CD4-positive, alpha-beta memory T cell (primary cell): ENCODE results near the gene PLD5. TPM values are rescaled to one million over a fixed set of nuclear protein-coding genes. Genes with fewer than 3 reads are reported as not detected.

Experiments
- CTCF ChIA-PET: fragments of 350-600 bp; sonication (Branson Sonifier 250); formaldehyde crosslinking; loops from one replicate; lab custom pipeline; 2021; ENCODE audit warnings: inconsistent platforms; ENCODE audit not compliant: partially characterized antibody; lab: Charles Lee
- POLR2A ChIA-PET: fragments of 350-600 bp; sonication (Branson Sonifier 250); formaldehyde crosslinking; loops from one replicate; lab custom pipeline; 2021; ENCODE audit not compliant: partially characterized antibody; lab: Charles Lee
- DNase-seq, 5 donors: peaks; one replicate each; pipeline versions ENCODE4 v3.0.0 to v3.0.0-alpha.2; 2020 to 2022; ENCODE audit warnings: mixed read lengths in 1 of 5
- H3K27ac ChIP-seq: one replicate; pipeline ENCODE4 v1.7.0; 2013; ENCODE audit warnings: low read depth, low read length
- H3K27me3 ChIP-seq: 2 replicates; pipeline ENCODE4 v1.7.0; 2013; ENCODE audit warnings: mild to moderate bottlenecking, low read length, moderate library complexity; ENCODE audit not compliant: insufficient read depth
- H3K36me3 ChIP-seq: 2 replicates; pipeline ENCODE4 v1.7.0; 2013; ENCODE audit warnings: mild to moderate bottlenecking, low read length, moderate library complexity; ENCODE audit not compliant: insufficient read depth
- H3K4me1 ChIP-seq: 2 replicates; pipeline ENCODE4 v1.7.0; 2013; ENCODE audit warnings: mild to moderate bottlenecking, low read length, moderate library complexity; ENCODE audit not compliant: insufficient read depth
- H3K4me3 ChIP-seq, 2 donors: one replicate each; pipeline ENCODE4 v1.7.0; 2013; ENCODE audit warnings: low read length in 2 of 2, mild to moderate bottlenecking in 1 of 2
- H3K9me3 ChIP-seq, 2 donors: one replicate each; pipeline ENCODE4 v1.7.0; 2013; ENCODE audit warnings: low read length in 2 of 2, control low read depth in 1 of 2; ENCODE audit not compliant: control insufficient read depth in 1 of 2
- H3K27ac Mint-ChIP-seq, 7 donors: one replicate each; pipeline ENCODE4 v1.8.0; 2020 to 2021; ENCODE audit warnings: mixed read lengths in 7 of 7, mild to moderate bottlenecking in 6 of 7, inconsistent platforms in 3 of 7, moderate library complexity in 3 of 7
- H3K27me3 Mint-ChIP-seq, 2 donors: one replicate each; pipeline ENCODE4 v1.8.0; 2020 to 2021; ENCODE audit warnings: mixed read lengths in 2 of 2
- H3K36me3 Mint-ChIP-seq, 2 donors: one replicate each; pipeline ENCODE4 v1.8.0; 2020 to 2021; ENCODE audit warnings: mixed read lengths in 2 of 2, inconsistent platforms in 1 of 2, mild to moderate bottlenecking in 1 of 2
- H3K4me1 Mint-ChIP-seq, 4 donors: one replicate each; pipeline ENCODE4 v1.8.0; 2020 to 2021; ENCODE audit warnings: mixed read lengths in 4 of 4, mild to moderate bottlenecking in 1 of 4
- H3K4me3 Mint-ChIP-seq, 8 donors: one replicate each; pipeline ENCODE4 v1.8.0; 2020 to 2021; ENCODE audit warnings: mixed read lengths in 8 of 8, mild to moderate bottlenecking in 7 of 8, moderate library complexity in 6 of 8, inconsistent platforms in 3 of 8
- H3K9me3 Mint-ChIP-seq, 8 donors: one replicate each; pipeline ENCODE4 v1.8.0; 2020 to 2021; ENCODE audit warnings: mixed read lengths in 8 of 8, mild to moderate bottlenecking in 5 of 8, inconsistent platforms in 3 of 8, moderate library complexity in 1 of 8
- intact Hi-C: fragments of 100-400 bp; cut with micrococcal nuclease; formaldehyde crosslinking; loops from one replicate; pipeline ENCODE4 v1.15.1; 2023
- polyA plus RNA-seq, 2 donors: library from polyadenylated mRNA; unstranded; fragments of 300-500 nt; fragmentation: Illumina TruSeq; gene quantifications; one replicate each; pipeline ENCODE4 v1.2.3, GENCODE V29; 2021
- total RNA-seq, 2 experiments: library from RNA; stranded (reverse); gene quantifications; one replicate each; pipeline ENCODE4 v1.2.3, GENCODE V29; 2021

The PLD5 gene
- total and polyA plus RNA-seq, 4 experiments from 2014 or later: not detected

- Histone ChIP-seq H3K4me3 (no peak overlapping the region), H3K27me3 (no peaks in the 10 kb centered on the region), H3K36me3 (no peaks in the 10 kb centered on the region), H3K4me1 (no peaks in the 10 kb centered on the region), H3K27ac (no peak overlapping the region), H3K9me3 (no peaks in the 10 kb centered on the region)
- no peak overlapping the region for H3K27ac Mint-ChIP-seq
- H3K4me3 Mint-ChIP-seq: no peak overlapping the region
- intact Hi-C loops: no loop called here
- POLR2A ChIA-PET: no interaction called here
- no peaks in the 10 kb centered on the region for H3K36me3 Mint-ChIP-seq
- CTCF ChIA-PET: no interaction called here
- peaks cover 0 to 2% (median 0%) of the 10 kb centered on the region in 4 donors for H3K4me1 Mint-ChIP-seq
- peaks cover 7 to 8% of the 10 kb centered on the region in 2 donors for H3K27me3 Mint-ChIP-seq
- no peaks in the 10 kb centered on the region for H3K9me3 Mint-ChIP-seq
- no peak for DNase-seq
Measured at GRCh38 chr1:242456726-242457269, 67.7 kb downstream of the PLD5 start.

GRCh38 chr1:242455052-242455361 is 69.5 kb downstream of the PLD5 start:
- Histone ChIP-seq H3K27ac (no peak overlapping the region), H3K27me3 (no peaks in the 10 kb centered on the region), H3K36me3 (no peaks in the 10 kb centered on the region), H3K9me3 (no peaks in the 10 kb centered on the region), H3K4me1 (no peaks in the 10 kb centered on the region), H3K4me3 (no peak overlapping the region)
- H3K36me3 Mint-ChIP-seq: no peaks in the 10 kb centered on the region
- no peak for DNase-seq
- H3K27ac Mint-ChIP-seq: no peak overlapping the region
- no peak overlapping the region for H3K4me3 Mint-ChIP-seq
- peaks cover 6 to 7% of the 10 kb centered on the region in 2 donors for H3K27me3 Mint-ChIP-seq
- no peaks in the 10 kb centered on the region for H3K9me3 Mint-ChIP-seq
- intact Hi-C loops: no loop called here
- POLR2A ChIA-PET: no interaction called here
- CTCF ChIA-PET: interaction anchor here (0.8 to 2.6 kb wide), 8 partner anchors 9 to 871 kb away, joined by 4 to 11 read pairs (median 4); no protein-coding TSS in a partner anchor
- H3K4me1 Mint-ChIP-seq: peaks cover 0 to 2% (median 0%) of the 10 kb centered on the region in 4 donors

GRCh38 chr1:242454262-242455051 is 70.0 kb downstream of the PLD5 start:
- POLR2A ChIA-PET: no interaction called here
- Mint-ChIP-seq H3K36me3 (no peaks in the 10 kb centered on the region), H3K9me3 (no peaks in the 10 kb centered on the region), H3K4me1 (peaks cover 0 to 2% (median 0%) of the 10 kb centered on the region in 4 donors), H3K27ac (no peak overlapping the region), H3K4me3 (no peak overlapping the region), H3K27me3 (peaks cover 6 to 7% of the 10 kb centered on the region in 2 donors)
- H3K9me3 ChIP-seq: no peaks in the 10 kb centered on the region
- no peak overlapping the region for H3K27ac ChIP-seq
- H3K4me3 ChIP-seq: no peak overlapping the region
- no peaks in the 10 kb centered on the region for H3K36me3 ChIP-seq
- no peaks in the 10 kb centered on the region for H3K4me1 ChIP-seq
- intact Hi-C loops: loop anchor here (1.0 kb wide), 1 partner anchor 871 kb away; no protein-coding TSS in a partner anchor
- no peak for DNase-seq
- CTCF ChIA-PET: interaction anchor here (0.8 to 2.6 kb wide), 8 partner anchors 8 to 872 kb away, joined by 4 to 11 read pairs (median 4); no protein-coding TSS in a partner anchor
- H3K27me3 ChIP-seq: no peaks in the 10 kb centered on the region

- peaks cover 6 to 9% of the 10 kb centered on the region in 2 donors for H3K27me3 Mint-ChIP-seq
- no peak overlapping the region for H3K27ac Mint-ChIP-seq
- DNase-seq: no peak
- no peaks in the 10 kb centered on the region for H3K9me3 ChIP-seq
- ChIA-PET CTCF (no interaction called here), POLR2A (no interaction called here)
- no peaks in the 10 kb centered on the region for H3K4me1 ChIP-seq
- no peak overlapping the region for H3K4me3 ChIP-seq
- no peaks in the 10 kb centered on the region for H3K27me3 ChIP-seq
- H3K9me3 Mint-ChIP-seq: peaks cover 0 to 2% (median 0%) of the 10 kb centered on the region in 8 donors
- no peaks in the 10 kb centered on the region for H3K36me3 ChIP-seq
- intact Hi-C loops: no loop called here
- peaks cover 0 to 2% (median 0%) of the 10 kb centered on the region in 4 donors for H3K4me1 Mint-ChIP-seq
- no peaks in the 10 kb centered on the region for H3K36me3 Mint-ChIP-seq
- H3K4me3 Mint-ChIP-seq: no peak overlapping the region
- H3K27ac ChIP-seq: no peak overlapping the region
Measured at GRCh38 chr1:242452573-242452972, 71.9 kb downstream of the PLD5 start.

DNA sequence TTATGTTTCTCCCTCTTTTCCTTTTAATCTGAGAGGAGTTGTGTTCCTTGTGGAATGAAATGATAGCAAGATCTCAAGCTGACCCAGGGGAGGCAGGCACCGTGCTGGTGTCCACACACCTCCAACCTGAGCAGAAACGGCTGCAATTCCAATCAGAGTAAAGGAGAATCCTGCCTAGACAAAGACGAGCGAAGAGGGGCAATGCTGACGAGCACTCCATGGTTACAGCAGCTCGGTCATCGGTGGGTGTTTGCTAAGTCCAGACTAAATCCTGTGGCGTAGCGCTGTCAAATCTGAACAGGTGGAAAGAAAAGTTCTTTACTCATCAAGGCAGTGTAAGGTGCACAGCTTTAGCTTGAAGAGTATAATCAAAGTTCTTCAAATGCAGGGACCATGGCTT is 74.8 kb downstream of the PLD5 start:
- intact Hi-C loops: no loop called here
- POLR2A ChIA-PET: no interaction called here

DNA sequence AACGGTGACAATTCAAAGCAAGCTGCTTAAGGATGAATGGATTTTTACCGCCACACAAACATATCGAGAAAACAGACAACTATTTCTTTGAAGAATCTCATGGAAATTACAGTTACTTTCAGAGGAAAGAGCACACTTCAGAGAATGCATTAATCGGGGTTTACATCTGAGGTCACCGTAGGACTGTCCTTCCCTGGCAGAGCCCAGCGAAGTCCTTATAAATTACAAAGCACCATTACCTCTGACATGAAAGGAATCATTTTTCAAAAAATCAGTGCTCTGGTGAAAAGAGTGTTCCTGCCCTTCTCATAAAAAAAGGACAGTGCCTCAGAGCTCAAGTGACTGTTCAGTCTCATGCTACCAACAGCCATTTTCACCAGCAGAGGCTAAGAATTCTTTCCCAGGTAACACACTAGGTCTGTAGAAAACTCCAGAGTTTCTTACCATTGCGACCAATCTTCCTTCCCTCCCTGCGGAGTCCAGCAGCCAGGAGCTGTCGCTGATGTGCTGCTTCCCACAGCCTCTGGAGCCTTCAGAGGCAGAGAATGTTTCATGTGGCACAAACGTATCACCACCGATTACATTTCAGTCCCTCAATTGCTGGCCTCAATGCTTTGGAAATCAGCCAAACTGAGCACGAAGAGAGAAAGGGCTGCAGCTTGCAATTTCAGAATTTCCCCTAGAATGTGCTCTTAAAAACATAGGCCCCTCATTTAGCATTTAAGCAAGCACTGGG is 75.4 kb downstream of the PLD5 start:
- Mint-ChIP-seq H3K4me3 (no peak overlapping the region), H3K9me3 (peaks cover 0 to 2% (median 0%) of the 10 kb centered on the region in 8 donors), H3K36me3 (no peaks in the 10 kb centered on the region), H3K4me1 (no peaks in the 10 kb centered on the region), H3K27ac (no peak overlapping the region), H3K27me3 (peaks cover 5 to 9% of the 10 kb centered on the region in 2 donors)
- ChIA-PET POLR2A (no interaction called here), CTCF (no interaction called here)
- no peaks in the 10 kb centered on the region for H3K9me3 ChIP-seq
- no peaks in the 10 kb centered on the region for H3K36me3 ChIP-seq
- no peaks in the 10 kb centered on the region for H3K4me1 ChIP-seq
- H3K27ac ChIP-seq: no peak overlapping the region
- no peak overlapping the region for H3K4me3 ChIP-seq
- H3K27me3 ChIP-seq: no peaks in the 10 kb centered on the region
- DNase-seq: no peak
- intact Hi-C loops: no loop called here

More for the DNA sequence above, 74.8 kb downstream of the PLD5 start:
- Mint-ChIP-seq H3K27ac (no peak overlapping the region), H3K36me3 (no peaks in the 10 kb centered on the region), H3K27me3 (peaks cover 5 to 9% of the 10 kb centered on the region in 2 donors), H3K4me3 (no peak overlapping the region), H3K4me1 (peaks cover 0 to under 1% (median 0%) of the 10 kb centered on the region in 4 donors), H3K9me3 (peaks cover 0 to 2% (median 0%) of the 10 kb centered on the region in 8 donors)
- no peaks in the 10 kb centered on the region for H3K9me3 ChIP-seq
- H3K27ac ChIP-seq: no peak overlapping the region
- CTCF ChIA-PET: no interaction called here
- no peaks in the 10 kb centered on the region for H3K4me1 ChIP-seq
- no peak overlapping the region for H3K4me3 ChIP-seq
- H3K36me3 ChIP-seq: no peaks in the 10 kb centered on the region
- H3K27me3 ChIP-seq: no peaks in the 10 kb centered on the region
- DNase-seq: no peak

GRCh38 chr1:242447689-242448088 is 76.8 kb downstream of the PLD5 start:
- H3K4me1 ChIP-seq: no peaks in the 10 kb centered on the region
- peaks cover 0 to 6% of the 10 kb centered on the region in 2 donors for H3K27me3 Mint-ChIP-seq
- H3K36me3 Mint-ChIP-seq: no peaks in the 10 kb centered on the region
- ChIA-PET CTCF (no interaction called here), POLR2A (no interaction called here)
- DNase-seq: no peak
- no peaks in the 10 kb centered on the region for H3K27me3 ChIP-seq
- H3K9me3 Mint-ChIP-seq: peaks cover 0 to 2% (median 0%) of the 10 kb centered on the region in 8 donors
- H3K36me3 ChIP-seq: no peaks in the 10 kb centered on the region
- no peaks in the 10 kb centered on the region for H3K9me3 ChIP-seq
- H3K4me1 Mint-ChIP-seq: no peaks in the 10 kb centered on the region
- H3K4me3 ChIP-seq: no peak overlapping the region
- no peak overlapping the region for H3K27ac ChIP-seq
- H3K4me3 Mint-ChIP-seq: no peak overlapping the region
- intact Hi-C loops: no loop called here
- H3K27ac Mint-ChIP-seq: no peak overlapping the region
